ENCODE data around the gene STXBP2.

DNA sequence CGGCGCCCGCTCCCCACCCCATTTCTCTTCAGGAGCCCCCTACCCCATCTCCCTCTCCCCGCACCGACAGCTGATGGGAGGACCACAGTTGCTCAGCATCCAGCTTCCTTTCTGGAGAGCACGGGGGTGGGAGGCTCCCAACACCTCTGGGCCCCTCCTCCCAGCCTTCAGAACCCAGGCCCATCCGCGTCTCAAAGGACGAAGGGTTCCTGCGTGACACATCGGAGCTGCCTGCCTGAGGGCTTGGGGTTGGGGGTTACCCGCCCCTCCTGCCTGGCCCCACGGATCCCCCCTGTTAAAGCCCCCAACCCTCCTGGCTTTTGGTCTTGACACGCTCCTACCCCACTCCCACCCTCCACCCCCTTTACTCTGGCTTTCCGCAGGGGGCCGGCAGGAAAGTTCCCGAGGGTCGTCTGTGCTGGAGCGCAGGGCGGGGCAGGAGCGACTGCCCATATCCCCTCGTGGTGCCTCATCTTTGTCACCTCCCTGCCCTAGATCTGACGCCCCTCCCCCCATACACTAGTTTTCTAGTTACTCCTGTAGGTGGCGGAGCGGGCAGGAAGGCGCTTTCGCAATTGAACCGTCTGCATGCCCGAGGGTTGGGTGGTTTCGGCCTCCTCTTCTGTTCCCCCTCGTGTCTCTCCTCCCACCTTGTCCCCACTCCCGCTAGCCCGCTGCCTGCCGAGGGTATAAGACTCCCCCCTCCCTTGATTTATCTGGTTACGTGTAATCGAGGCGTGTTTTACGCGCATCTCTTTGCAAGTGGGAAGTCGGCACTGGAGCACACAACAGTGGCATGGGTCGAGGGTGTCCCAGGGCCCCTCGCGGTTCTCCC lies 44.6 kb downstream of the STXBP2 start:
- TF ChIP-seq POLR2A (IDR thresholded peaks at IDR 0.05) = no peak
- TF ChIP-seq, protein P1, sequence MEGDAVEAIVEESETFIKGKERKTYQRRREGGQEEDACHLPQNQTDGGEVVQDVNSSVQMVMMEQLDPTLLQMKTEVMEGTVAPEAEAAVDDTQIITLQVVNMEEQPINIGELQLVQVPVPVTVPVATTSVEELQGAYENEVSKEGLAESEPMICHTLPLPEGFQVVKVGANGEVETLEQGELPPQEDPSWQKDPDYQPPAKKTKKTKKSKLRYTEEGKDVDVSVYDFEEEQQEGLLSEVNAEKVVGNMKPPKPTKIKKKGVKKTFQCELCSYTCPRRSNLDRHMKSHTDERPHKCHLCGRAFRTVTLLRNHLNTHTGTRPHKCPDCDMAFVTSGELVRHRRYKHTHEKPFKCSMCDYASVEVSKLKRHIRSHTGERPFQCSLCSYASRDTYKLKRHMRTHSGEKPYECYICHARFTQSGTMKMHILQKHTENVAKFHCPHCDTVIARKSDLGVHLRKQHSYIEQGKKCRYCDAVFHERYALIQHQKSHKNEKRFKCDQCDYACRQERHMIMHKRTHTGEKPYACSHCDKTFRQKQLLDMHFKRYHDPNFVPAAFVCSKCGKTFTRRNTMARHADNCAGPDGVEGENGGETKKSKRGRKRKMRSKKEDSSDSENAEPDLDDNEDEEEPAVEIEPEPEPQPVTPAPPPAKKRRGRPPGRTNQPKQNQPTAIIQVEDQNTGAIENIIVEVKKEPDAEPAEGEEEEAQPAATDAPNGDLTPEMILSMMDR (IDR thresholded peaks at IDR 0.05 in 8 of 11, conservative IDR thresholded peaks at IDR 0.05 in 3 of 11) = peak in 10 of 11 experiments; percentile 40 to 79 (median 65)
